Keratinocyte (primary cell): ENCODE results near the gene SPDL1. TPM values are rescaled to one million over a fixed set of nuclear protein-coding genes. Genes with fewer than 3 reads are reported as not detected.

Experiments used
- DNase-seq: peaks from one replicate; pipeline ENCODE4 v3.0.0-alpha.2; 2011; ENCODE audit warnings: low read depth, missing footprints, low spot score
- FAIRE-seq: peaks from 2 replicates; lab custom pipeline; 2011; peaks lifted over from hg19 to GRCh38; lab: Jason Lieb, UNC
- H2AFZ ChIP-seq: 2 replicates; pipeline ENCODE4 v1.6.0; 2012; ENCODE audit warnings: low read length, control low read depth, inconsistent platforms; ENCODE audit not compliant: control insufficient read depth
- H3K27ac ChIP-seq: 2 replicates; pipeline ENCODE4 v1.5.1; 2011; ENCODE audit warnings: low read length; ENCODE audit not compliant: control insufficient read depth, insufficient read depth
- H3K27me3 ChIP-seq: 3 replicates; pipeline ENCODE4 v1.6.0; 2011; ENCODE audit warnings: low read length; ENCODE audit not compliant: control insufficient read depth, insufficient read depth; ENCODE audit errors: extremely low read depth
- H3K36me3 ChIP-seq, 2 experiments: 2 replicates in 1 of 2; 3 replicates in 1 of 2; pipeline ENCODE4 v1.5.1; 2011; ENCODE audit warnings: low read length in 2 of 2, mild to moderate bottlenecking in 1 of 2; ENCODE audit not compliant: control insufficient read depth in 2 of 2, insufficient read depth in 2 of 2; ENCODE audit errors: extremely low read depth in 1 of 2
- H3K4me1 ChIP-seq: 3 replicates; pipeline ENCODE4 v1.5.1; 2011; ENCODE audit warnings: low read length; ENCODE audit not compliant: control insufficient read depth, insufficient read depth; ENCODE audit errors: extremely low read depth
- H3K4me2 ChIP-seq: 3 replicates; pipeline ENCODE4 v1.6.0; 2011; ENCODE audit warnings: low read depth, low read length; ENCODE audit not compliant: control insufficient read depth, insufficient read depth; ENCODE audit errors: extremely low read depth
- H3K4me3 ChIP-seq, 3 experiments: fragments of 200-600 bp in 1 of 3; sonication (generic) in 1 of 3; 2 replicates in 2 of 3; 3 replicates in 1 of 3; pipeline ENCODE4 v1.5.1; 2011 to 2016; ENCODE audit warnings: low read length in 3 of 3, mild to moderate bottlenecking in 3 of 3, control low read depth in 2 of 3, inconsistent platforms in 1 of 3, low read depth in 1 of 3, mixed read lengths in 1 of 3, mixed run types in 1 of 3, moderate library complexity in 1 of 3; ENCODE audit not compliant: control insufficient read depth in 2 of 3, insufficient read depth in 2 of 3; ENCODE audit errors: extremely low read depth in 1 of 3
- H3K79me2 ChIP-seq: 2 replicates; pipeline ENCODE4 v1.6.0; 2012; ENCODE audit warnings: low read length; ENCODE audit not compliant: control insufficient read depth, insufficient read depth
- H3K9ac ChIP-seq: 3 replicates; pipeline ENCODE4 v1.6.0; 2011; ENCODE audit warnings: low read length; ENCODE audit not compliant: control insufficient read depth, insufficient read depth; ENCODE audit errors: extremely low read depth
- H3K9me1 ChIP-seq: 3 replicates; pipeline ENCODE4 v1.6.0; 2011; ENCODE audit warnings: low read length; ENCODE audit not compliant: control insufficient read depth, insufficient read depth; ENCODE audit errors: extremely low read depth
- H3K9me3 ChIP-seq: 2 replicates; pipeline ENCODE4 v1.5.1; 2012; ENCODE audit warnings: low read depth, low read length; ENCODE audit not compliant: control insufficient read depth
- H4K20me1 ChIP-seq: 3 replicates; pipeline ENCODE4 v1.6.0; 2011; ENCODE audit warnings: low read length; ENCODE audit not compliant: control insufficient read depth, insufficient read depth; ENCODE audit errors: extremely low read depth
- CTCF ChIP-seq, 3 experiments: IDR thresholded peaks in 1 of 3; conservative IDR thresholded peaks in 1 of 3; optimal IDR thresholded peaks in 1 of 3; 2 replicates in 2 of 3; 3 replicates in 1 of 3; pipeline versions ENCODE3 to v1.5.1; 2011; ENCODE audit warnings: low read length in 3 of 3, mild to moderate bottlenecking in 3 of 3, moderate library complexity in 2 of 3, control low read depth in 1 of 3, inconsistent platforms in 1 of 3; ENCODE audit not compliant: insufficient read depth in 2 of 3; ENCODE audit errors: extremely low read depth in 1 of 3
- EZH2 ChIP-seq: IDR thresholded peaks from one replicate; pipeline ENCODE4 v1.6.1; 2012; ENCODE audit warnings: inconsistent platforms, mild to moderate bottlenecking, low read length, moderate library complexity
- dilution Hi-C: fragments of 300-500 bp; cut with MboI; formaldehyde crosslinking; loops from one replicate; pipeline ENCODE4 v1.7.0; 2020; ENCODE audit warnings: low sequenced_read_pairs; ENCODE audit not compliant: extremely low pct_ligation_motif_present
- polyA plus RNA-seq, 5 experiments: library from polyadenylated mRNA; depleted of rRNA in 3 of 5; stranded (reverse) in 3 of 5; stranded (forward) in 1 of 5; unstranded in 1 of 5; fragments of >200 nt; gene quantifications; 1 replicate in 1 of 5; 2 replicates in 3 of 5; 3 replicates in 1 of 5; pipeline versions ENCODE4 v1.2.1 to v1.2.3, GENCODE V29; 2011 to 2012; ENCODE audit warnings: missing spikeins in 2 of 5, low read depth in 1 of 5, low replicate concordance in 1 of 5

SPDL1 gene
- polyA plus RNA-seq, 1 donor (not counting 4 experiments of a cell fraction or from before 2014, with no cell fraction given), result 24.6 TPM

DNA sequence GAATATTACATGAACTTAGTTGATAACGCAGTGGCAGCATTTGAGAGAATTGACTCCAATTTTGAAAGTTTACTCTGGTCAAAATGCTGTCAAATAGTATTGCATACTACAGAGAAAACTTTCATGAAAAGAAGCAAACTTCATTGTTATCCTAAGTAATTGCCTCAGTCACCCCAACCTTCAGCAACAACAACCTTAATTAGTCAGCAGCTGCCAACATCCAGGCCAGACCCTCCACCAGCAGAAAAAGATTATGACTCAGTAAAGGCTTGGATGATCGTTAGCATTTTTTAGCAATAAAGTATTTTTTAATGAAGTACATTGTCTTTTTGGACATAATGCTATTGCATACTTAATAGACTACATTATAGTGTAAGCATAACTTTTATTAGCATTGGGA, 40.8 kb upstream of the SPDL1 start:
- TF ChIP-seq CTCF (optimal IDR thresholded peaks at IDR 0.05 in 1 of 3, IDR thresholded peaks at IDR 0.05 in 1 of 3, conservative IDR thresholded peaks at IDR 0.05 in 1 of 3; ENCODE audit: extremely low read depth in 1 of 3, insufficient read depth in 2 of 3, low read length in 3 of 3) (no peak), EZH2 (no peak)
- Histone ChIP-seq H3K9ac (no peak overlapping the region), H3K79me2 (no peaks in the 10 kb centered on the region), H3K4me3 (no peak overlapping the region), H3K9me1 (no peaks in the 10 kb centered on the region), H3K4me1 (no peaks in the 10 kb centered on the region), H3K36me3 (no peaks in the 10 kb centered on the region), H3K27me3 (no peaks in the 10 kb centered on the region), H2AFZ (no peak overlapping the region), H3K9me3 (no peaks in the 10 kb centered on the region), H4K20me1 (no peaks in the 10 kb centered on the region), H3K4me2 (no peak overlapping the region), H3K27ac (no peak overlapping the region)
- FAIRE-seq (no peak), DNase-seq (no peak)
- dilution Hi-C loops, result no loop called here

DNA sequence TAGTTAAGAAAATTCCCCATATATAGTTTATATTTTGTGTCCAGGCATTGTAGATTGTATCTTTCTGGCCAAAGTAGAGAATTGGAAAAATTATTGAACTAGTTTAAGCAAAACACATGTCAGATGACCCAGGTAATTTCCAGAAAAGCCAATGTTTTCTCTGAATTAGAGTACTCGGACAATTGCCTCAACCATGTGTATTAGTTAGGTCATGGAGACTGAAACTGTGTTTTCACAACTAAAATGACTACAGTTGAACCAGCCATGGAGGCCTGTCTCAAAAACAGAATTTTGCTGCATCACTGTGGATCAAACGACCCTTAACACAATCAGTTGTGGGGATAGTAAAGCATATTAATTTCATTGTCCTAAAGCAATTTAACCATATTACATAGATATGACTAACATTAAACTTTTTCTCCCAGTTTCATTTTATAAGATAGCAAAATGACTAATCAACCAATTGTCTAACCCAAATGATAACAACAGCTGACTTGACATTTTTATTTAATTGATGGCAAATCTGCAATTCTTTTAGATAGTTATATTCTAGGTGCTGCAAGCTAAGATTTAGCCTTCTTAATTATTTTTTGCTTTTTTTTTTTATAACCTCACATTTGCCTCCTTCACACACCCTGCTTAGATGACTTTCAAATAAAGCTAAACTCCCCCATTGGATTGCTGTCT, 39.2 kb upstream of the SPDL1 start:
- H3K4me2 ChIP-seq, result no peak overlapping the region
- H2AFZ ChIP-seq, result no peak overlapping the region
- no peaks in the 10 kb centered on the region for H3K4me1 ChIP-seq
- no peak overlapping the region for H3K4me3 ChIP-seq
- no peaks in the 10 kb centered on the region for H3K27me3 ChIP-seq
- dilution Hi-C loops, result no loop called here
- no peak overlapping the region for H3K27ac ChIP-seq
- no peaks in the 10 kb centered on the region for H3K9me3 ChIP-seq
- no peak for DNase-seq
- no peaks in the 10 kb centered on the region for H4K20me1 ChIP-seq
- no peaks in the 10 kb centered on the region for H3K36me3 ChIP-seq
- H3K9me1 ChIP-seq, result no peaks in the 10 kb centered on the region
- no peaks in the 10 kb centered on the region for H3K79me2 ChIP-seq
- FAIRE-seq, result no peak
- TF ChIP-seq EZH2, result no peak
- TF ChIP-seq CTCF (optimal IDR thresholded peaks at IDR 0.05 in 1 of 3, IDR thresholded peaks at IDR 0.05 in 1 of 3, conservative IDR thresholded peaks at IDR 0.05 in 1 of 3; ENCODE audit: extremely low read depth in 1 of 3, insufficient read depth in 2 of 3, low read length in 3 of 3), result no peak
- H3K9ac ChIP-seq, result no peak overlapping the region
